HepG2 (cell line): ENCODE data around the gene CABP2. TPM values are rescaled to one million over a fixed set of nuclear protein-coding genes. Genes with fewer than 3 reads are reported as not detected.

Experiments used
- FLYWCH1 ChIP-seq: sonication (generic); formaldehyde crosslinking; IDR thresholded peaks from 2 replicates; pipeline ENCODE4 v1.8.1; 2023; ENCODE audit warnings: mild to moderate bottlenecking, missing genetic modification reagents
- FOXP1 ChIP-seq, 2 experiments: fragments of 450-650 bp in 1 of 2; IDR thresholded peaks; 2 replicates each; pipeline ENCODE4 v1.6.1; 2017 to 2018; ENCODE audit warnings: antibody characterized with exemption in 1 of 2
- GABPB1 ChIP-seq: IDR thresholded peaks from 2 replicates; pipeline ENCODE4 v1.6.1; 2016; ENCODE audit warnings: mild to moderate bottlenecking, missing genetic modification reagents, moderate library complexity, missing compliant biosample characterization
- HOXD1 ChIP-seq: sonication (generic); formaldehyde crosslinking; IDR thresholded peaks from 2 replicates; pipeline ENCODE4 v1.5.0; 2020; ENCODE audit warnings: missing genetic modification reagents
- IKZF4 ChIP-seq: sonication (generic); formaldehyde crosslinking; IDR thresholded peaks from 2 replicates; pipeline ENCODE4 v1.5.1; 2020; ENCODE audit warnings: borderline replicate concordance, mild to moderate bottlenecking, low read depth, missing genetic modification reagents; ENCODE audit errors: not compliant biosample characterization
- MEIS2 ChIP-seq: sonication (generic); formaldehyde crosslinking; IDR thresholded peaks from 2 replicates; pipeline ENCODE4 v1.9.0; 2021; ENCODE audit warnings: mild to moderate bottlenecking, missing genetic modification reagents
- NFYB ChIP-seq: sonication (generic); formaldehyde crosslinking; IDR thresholded peaks from 2 replicates; pipeline ENCODE4 v1.4.0; 2020; ENCODE audit warnings: missing genetic modification reagents
- TP53 ChIP-seq: sonication (generic); formaldehyde crosslinking; conservative IDR thresholded peaks from 2 replicates; pipeline ENCODE4 v1.4.0; 2020; ENCODE audit warnings: missing genetic modification reagents
- ZNF225 ChIP-seq: sonication (generic); formaldehyde crosslinking; IDR thresholded peaks from 2 replicates; pipeline ENCODE4 v1.4.0; 2020; ENCODE audit warnings: mild to moderate bottlenecking, missing genetic modification reagents
- ZNF446 ChIP-seq: sonication (generic); formaldehyde crosslinking; IDR thresholded peaks from 2 replicates; pipeline ENCODE4 v1.5.0; 2020; ENCODE audit warnings: mild to moderate bottlenecking, missing genetic modification reagents
- ZNF749 ChIP-seq: sonication (generic); formaldehyde crosslinking; IDR thresholded peaks from 2 replicates; pipeline ENCODE4 v1.8.0; 2022; ENCODE audit warnings: mild to moderate bottlenecking, missing genetic modification reagents, moderate library complexity, borderline replicate concordance
- ZNF891 ChIP-seq: sonication (generic); formaldehyde crosslinking; IDR thresholded peaks from 2 replicates; pipeline ENCODE4 v1.5.0; 2020; ENCODE audit warnings: mild to moderate bottlenecking, missing genetic modification reagents
- ZSCAN20 ChIP-seq: sonication (generic); formaldehyde crosslinking; IDR thresholded peaks from 2 replicates; pipeline ENCODE4 v1.4.0; 2020; ENCODE audit warnings: missing genetic modification reagents, mild to moderate bottlenecking, borderline replicate concordance
- ZSCAN25 ChIP-seq: sonication (generic); formaldehyde crosslinking; IDR thresholded peaks from 2 replicates; pipeline ENCODE4 v1.8.0; 2022; ENCODE audit warnings: mild to moderate bottlenecking, missing genetic modification reagents
- polyA plus RNA-seq, 8 experiments: library from polyadenylated mRNA; depleted of rRNA in 3 of 8; stranded (reverse) in 7 of 8; unstranded in 1 of 8; fragments of >200 nt; fragmentation: Illumina TruSeq in 4 of 8; extraction: Trizol in 4 of 8; gene quantifications; 2 replicates each; pipeline versions ENCODE4 v1.2.1 to v1.2.3, GENCODE V29; 2011 to 2016; ENCODE audit warnings: low read depth in 4 of 8, missing spikeins in 1 of 8, mixed read lengths in 1 of 8; ENCODE audit not compliant: insufficient read depth in 1 of 8
- total RNA-seq, 5 experiments: library from RNA; depleted of rRNA; stranded (reverse); fragments of >200 nt; fragmentation: Illumina TruSeq; extraction: Trizol; gene quantifications; 2 replicates each; pipeline ENCODE4 v1.2.3, GENCODE V29; 2016; ENCODE audit warnings: low read depth in 1 of 5
- TF ChIP-seq, protein P1 (sequence below): sonication (generic); formaldehyde crosslinking; IDR thresholded peaks from 2 replicates; pipeline ENCODE4 v1.4.0; 2020; ENCODE audit warnings: missing genetic modification reagents
- TF ChIP-seq, protein P2 (sequence below): sonication (generic); formaldehyde crosslinking; IDR thresholded peaks from 2 replicates; pipeline ENCODE4 v1.5.1; 2020; ENCODE audit warnings: mild to moderate bottlenecking, missing genetic modification reagents, moderate library complexity

Gene CABP2
- total and polyA plus RNA-seq, 2 of the 13 experiments (the other 11 are each of a cell fraction or from before 2014, with no cell fraction given), result not detected

DNA sequence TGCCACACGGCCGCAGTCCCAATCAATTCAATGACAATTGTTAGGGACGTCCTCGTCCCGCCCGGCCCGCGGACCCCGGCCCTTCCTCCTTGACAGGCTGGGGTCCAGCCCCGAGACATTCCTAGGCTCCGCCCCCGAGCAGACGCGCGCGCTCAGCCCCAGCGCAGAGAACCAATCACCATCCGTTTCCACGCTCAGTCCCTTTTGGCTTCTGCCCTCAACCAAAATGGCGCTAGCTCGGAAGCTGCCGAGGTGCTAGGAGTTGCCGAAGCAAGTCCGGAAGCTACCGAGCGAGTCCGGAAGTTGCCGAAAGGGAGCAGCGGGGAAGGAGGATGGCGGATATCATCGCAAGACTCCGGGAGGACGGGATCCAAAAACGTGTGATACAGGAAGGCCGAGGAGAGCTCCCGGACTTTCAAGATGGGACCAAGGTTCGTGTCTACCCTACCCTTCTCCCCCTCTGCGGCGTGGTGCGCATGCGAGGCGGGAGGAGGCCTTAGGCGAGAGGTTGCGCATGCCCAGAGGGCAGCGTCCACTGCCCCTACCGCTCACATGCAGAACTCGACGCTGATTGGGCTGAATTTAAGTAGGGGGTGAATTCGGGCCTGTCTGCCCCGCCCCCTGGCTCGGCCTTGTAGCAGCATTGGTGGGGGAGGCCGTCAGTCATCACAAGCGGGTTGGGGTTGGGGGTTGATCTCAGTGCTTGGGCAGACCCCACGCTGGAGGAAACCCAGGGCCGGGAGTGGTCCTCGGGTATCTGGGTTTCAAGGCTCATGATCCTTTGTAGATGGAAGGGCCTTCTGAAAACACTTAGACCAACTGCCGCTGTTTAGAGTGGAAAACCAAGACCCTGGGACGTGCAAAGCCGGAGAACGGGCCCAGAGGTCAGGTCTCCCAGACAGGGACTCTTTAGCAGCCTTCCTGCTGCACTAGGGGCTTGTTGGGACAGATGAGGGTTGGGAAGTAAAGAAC, 40.1 kb downstream of the CABP2 start, which contains the start of gene AIP (continued):
- TF ChIP-seq, protein P1, sequence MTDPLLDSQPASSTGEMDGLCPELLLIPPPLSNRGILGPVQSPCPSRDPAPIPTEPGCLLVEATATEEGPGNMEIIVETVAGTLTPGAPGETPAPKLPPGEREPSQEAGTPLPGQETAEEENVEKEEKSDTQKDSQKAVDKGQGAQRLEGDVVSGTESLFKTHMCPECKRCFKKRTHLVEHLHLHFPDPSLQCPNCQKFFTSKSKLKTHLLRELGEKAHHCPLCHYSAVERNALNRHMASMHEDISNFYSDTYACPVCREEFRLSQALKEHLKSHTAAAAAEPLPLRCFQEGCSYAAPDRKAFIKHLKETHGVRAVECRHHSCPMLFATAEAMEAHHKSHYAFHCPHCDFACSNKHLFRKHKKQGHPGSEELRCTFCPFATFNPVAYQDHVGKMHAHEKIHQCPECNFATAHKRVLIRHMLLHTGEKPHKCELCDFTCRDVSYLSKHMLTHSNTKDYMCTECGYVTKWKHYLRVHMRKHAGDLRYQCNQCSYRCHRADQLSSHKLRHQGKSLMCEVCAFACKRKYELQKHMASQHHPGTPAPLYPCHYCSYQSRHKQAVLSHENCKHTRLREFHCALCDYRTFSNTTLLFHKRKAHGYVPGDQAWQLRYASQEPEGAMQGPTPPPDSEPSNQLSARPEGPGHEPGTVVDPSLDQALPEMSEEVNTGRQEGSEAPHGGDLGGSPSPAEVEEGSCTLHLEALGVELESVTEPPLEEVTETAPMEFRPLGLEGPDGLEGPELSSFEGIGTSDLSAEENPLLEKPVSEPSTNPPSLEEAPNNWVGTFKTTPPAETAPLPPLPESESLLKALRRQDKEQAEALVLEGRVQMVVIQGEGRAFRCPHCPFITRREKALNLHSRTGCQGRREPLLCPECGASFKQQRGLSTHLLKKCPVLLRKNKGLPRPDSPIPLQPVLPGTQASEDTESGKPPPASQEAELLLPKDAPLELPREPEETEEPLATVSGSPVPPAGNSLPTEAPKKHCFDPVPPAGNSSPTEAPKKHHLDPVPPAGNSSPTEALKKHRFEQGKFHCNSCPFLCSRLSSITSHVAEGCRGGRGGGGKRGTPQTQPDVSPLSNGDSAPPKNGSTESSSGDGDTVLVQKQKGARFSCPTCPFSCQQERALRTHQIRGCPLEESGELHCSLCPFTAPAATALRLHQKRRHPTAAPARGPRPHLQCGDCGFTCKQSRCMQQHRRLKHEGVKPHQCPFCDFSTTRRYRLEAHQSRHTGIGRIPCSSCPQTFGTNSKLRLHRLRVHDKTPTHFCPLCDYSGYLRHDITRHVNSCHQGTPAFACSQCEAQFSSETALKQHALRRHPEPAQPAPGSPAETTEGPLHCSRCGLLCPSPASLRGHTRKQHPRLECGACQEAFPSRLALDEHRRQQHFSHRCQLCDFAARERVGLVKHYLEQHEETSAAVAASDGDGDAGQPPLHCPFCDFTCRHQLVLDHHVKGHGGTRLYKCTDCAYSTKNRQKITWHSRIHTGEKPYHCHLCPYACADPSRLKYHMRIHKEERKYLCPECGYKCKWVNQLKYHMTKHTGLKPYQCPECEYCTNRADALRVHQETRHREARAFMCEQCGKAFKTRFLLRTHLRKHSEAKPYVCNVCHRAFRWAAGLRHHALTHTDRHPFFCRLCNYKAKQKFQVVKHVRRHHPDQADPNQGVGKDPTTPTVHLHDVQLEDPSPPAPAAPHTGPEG, result peak; percentile 90
- TF ChIP-seq FOXP1 (IDR thresholded peaks at IDR 0.05), result no peak
- 0 out of 2 replicates have a peak, but pooled peaks have one; percentile 13 for TF ChIP-seq FOXP1 (CRISPR knock-in tag; IDR thresholded peaks at IDR 0.05)
- peak; percentile 99 for TF ChIP-seq IKZF4 (CRISPR knock-in tag)
- peak; percentile 98 for TF ChIP-seq ZNF749 (CRISPR knock-in tag)
- peak; percentile 54; the same call in 1 of the 2 replicates for TF ChIP-seq MEIS2 (CRISPR knock-in tag)
- peak; percentile 89 for TF ChIP-seq GABPB1
- 0 out of 2 replicates have a peak, but pooled peaks have one; percentile 49 for TF ChIP-seq ZSCAN20 (CRISPR knock-in tag)
- TF ChIP-seq ZSCAN25, result peak; percentile 86
- TF ChIP-seq ZNF446 (CRISPR knock-in tag), result peak; percentile 99
- peak; percentile 79 for TF ChIP-seq NFYB (CRISPR knock-in tag)
- TF ChIP-seq TP53, result 0 out of 2 replicates have a peak, but pooled peaks have one; percentile 61
- peak; percentile 83; the same call in 1 of the 2 replicates for TF ChIP-seq FLYWCH1 (CRISPR knock-in tag)
- peak; percentile 97 for TF ChIP-seq ZNF891 (CRISPR knock-in tag)
- peak; percentile 89 for TF ChIP-seq HOXD1 (CRISPR knock-in tag)
- TF ChIP-seq, protein P2, sequence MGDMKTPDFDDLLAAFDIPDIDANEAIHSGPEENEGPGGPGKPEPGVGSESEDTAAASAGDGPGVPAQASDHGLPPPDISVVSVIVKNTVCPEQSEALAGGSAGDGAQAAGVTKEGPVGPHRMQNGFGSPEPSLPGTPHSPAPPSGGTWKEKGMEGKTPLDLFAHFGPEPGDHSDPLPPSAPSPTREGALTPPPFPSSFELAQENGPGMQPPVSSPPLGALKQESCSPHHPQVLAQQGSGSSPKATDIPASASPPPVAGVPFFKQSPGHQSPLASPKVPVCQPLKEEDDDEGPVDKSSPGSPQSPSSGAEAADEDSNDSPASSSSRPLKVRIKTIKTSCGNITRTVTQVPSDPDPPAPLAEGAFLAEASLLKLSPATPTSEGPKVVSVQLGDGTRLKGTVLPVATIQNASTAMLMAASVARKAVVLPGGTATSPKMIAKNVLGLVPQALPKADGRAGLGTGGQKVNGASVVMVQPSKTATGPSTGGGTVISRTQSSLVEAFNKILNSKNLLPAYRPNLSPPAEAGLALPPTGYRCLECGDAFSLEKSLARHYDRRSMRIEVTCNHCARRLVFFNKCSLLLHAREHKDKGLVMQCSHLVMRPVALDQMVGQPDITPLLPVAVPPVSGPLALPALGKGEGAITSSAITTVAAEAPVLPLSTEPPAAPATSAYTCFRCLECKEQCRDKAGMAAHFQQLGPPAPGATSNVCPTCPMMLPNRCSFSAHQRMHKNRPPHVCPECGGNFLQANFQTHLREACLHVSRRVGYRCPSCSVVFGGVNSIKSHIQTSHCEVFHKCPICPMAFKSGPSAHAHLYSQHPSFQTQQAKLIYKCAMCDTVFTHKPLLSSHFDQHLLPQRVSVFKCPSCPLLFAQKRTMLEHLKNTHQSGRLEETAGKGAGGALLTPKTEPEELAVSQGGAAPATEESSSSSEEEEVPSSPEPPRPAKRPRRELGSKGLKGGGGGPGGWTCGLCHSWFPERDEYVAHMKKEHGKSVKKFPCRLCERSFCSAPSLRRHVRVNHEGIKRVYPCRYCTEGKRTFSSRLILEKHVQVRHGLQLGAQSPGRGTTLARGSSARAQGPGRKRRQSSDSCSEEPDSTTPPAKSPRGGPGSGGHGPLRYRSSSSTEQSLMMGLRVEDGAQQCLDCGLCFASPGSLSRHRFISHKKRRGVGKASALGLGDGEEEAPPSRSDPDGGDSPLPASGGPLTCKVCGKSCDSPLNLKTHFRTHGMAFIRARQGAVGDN (CRISPR knock-in tag), result peak; percentile 100
- TF ChIP-seq ZNF225 (CRISPR knock-in tag), result peak; percentile 94; the same call in 1 of the 2 replicates
